DOHH2 (cell line): Measurements from ENCODE around the gene HAND2.

Experiments used
- EZH2phosphoT487 ChIP-seq: fragments of 200-600 bp; sonication (generic); IDR thresholded peaks from 2 replicates; pipeline ENCODE4 v1.6.1; 2017; ENCODE audit warnings: borderline replicate concordance, mild to moderate bottlenecking, antibody characterized with exemption, low read length, moderate library complexity, mixed read lengths
- TF ChIP-seq, protein P1 (sequence below): fragments of 200-600 bp; sonication (generic); IDR thresholded peaks from one replicate; pipeline ENCODE4 v1.5.1; 2014; ENCODE audit warnings: antibody characterized with exemption, mild to moderate bottlenecking, low read depth, low read length; ENCODE audit not compliant: poor library complexity, severe bottlenecking

DNA sequence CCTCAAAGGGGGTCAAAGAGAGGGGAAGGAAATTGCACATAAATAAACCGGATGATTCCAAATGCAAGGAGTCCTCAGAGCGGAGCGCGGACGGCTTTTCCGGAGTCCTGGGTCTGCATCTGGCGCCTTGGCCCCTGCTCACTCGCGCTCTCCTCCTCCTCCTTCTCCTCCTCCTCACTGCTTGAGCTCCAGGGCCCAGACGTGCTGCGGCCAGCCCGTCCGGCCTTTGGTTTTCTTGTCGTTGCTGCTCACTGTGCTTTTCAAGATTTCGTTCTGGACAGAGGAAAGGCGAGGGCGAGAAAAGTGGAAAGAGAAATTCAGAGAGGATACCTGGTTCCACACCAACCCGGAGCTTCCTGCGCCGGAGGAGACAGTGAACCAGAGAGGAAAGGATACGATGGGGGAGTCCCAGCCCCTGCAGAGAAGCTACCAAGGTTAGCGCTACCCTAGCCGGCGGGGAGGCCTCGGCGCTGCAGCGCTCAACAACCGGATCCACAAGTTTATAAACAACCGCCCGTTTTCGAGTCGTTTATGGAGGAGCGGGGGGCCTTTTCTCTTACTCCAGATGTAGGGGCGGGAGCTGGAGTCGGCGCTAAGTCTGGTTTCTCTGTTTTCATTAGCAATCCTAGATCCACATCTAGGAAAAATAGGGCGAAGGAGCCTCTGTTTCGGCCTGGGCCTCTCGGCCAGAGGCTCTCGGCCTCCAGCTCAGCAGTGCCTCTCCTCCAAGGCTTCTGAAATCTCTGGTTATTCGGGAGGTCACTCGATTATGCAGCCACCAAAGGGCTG, 2.7 kb downstream of the HAND2 start:
- TF ChIP-seq, protein P1, sequence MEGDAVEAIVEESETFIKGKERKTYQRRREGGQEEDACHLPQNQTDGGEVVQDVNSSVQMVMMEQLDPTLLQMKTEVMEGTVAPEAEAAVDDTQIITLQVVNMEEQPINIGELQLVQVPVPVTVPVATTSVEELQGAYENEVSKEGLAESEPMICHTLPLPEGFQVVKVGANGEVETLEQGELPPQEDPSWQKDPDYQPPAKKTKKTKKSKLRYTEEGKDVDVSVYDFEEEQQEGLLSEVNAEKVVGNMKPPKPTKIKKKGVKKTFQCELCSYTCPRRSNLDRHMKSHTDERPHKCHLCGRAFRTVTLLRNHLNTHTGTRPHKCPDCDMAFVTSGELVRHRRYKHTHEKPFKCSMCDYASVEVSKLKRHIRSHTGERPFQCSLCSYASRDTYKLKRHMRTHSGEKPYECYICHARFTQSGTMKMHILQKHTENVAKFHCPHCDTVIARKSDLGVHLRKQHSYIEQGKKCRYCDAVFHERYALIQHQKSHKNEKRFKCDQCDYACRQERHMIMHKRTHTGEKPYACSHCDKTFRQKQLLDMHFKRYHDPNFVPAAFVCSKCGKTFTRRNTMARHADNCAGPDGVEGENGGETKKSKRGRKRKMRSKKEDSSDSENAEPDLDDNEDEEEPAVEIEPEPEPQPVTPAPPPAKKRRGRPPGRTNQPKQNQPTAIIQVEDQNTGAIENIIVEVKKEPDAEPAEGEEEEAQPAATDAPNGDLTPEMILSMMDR: no peak
- no peak for TF ChIP-seq EZH2phosphoT487
